ENCODE results near the gene FAM89B.

DNA sequence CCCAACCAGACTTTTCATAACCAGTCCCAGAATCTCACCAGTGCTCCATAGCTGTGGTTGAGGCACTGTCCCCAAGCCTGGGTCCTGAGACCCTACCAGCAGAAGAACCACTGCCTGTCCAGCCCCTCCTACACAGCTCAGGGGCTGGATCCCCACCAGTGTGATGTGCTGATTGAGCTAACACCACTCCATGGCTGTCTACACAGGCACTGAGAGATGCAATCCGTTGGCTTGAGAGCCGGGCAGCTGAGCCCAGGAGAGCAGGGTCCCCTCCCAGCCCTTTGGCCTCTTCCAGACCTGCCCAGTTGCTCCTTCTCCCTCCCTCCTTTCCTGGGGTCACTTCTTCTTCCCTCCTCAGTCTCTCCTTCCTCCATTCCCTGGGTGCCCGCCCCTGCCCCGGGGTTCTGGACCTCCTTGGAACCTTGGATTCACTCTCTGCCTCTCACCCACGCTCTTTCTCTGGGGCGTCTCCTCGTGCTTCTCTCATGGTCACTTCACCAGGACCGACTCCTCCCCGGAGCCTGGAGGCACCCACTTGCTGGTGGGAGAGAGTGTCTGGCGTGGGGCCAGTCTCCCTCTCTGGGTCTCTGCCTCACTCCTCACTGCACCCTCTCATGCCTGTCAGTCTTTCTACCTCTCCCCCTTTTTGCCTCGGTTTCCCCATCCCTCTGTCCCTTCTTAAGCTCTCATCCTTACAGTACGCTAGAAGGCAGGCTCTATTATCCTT lies 48.2 kb upstream of the FAM89B start:
- TF ChIP-seq, protein P1, sequence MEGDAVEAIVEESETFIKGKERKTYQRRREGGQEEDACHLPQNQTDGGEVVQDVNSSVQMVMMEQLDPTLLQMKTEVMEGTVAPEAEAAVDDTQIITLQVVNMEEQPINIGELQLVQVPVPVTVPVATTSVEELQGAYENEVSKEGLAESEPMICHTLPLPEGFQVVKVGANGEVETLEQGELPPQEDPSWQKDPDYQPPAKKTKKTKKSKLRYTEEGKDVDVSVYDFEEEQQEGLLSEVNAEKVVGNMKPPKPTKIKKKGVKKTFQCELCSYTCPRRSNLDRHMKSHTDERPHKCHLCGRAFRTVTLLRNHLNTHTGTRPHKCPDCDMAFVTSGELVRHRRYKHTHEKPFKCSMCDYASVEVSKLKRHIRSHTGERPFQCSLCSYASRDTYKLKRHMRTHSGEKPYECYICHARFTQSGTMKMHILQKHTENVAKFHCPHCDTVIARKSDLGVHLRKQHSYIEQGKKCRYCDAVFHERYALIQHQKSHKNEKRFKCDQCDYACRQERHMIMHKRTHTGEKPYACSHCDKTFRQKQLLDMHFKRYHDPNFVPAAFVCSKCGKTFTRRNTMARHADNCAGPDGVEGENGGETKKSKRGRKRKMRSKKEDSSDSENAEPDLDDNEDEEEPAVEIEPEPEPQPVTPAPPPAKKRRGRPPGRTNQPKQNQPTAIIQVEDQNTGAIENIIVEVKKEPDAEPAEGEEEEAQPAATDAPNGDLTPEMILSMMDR (optimal IDR thresholded peaks at IDR 0.05 in 1 of 3, IDR thresholded peaks at IDR 0.05 in 1 of 3, conservative IDR thresholded peaks at IDR 0.05 in 1 of 3; ENCODE audit: extremely low read depth in 1 of 3, insufficient read depth in 2 of 3, low read length in 3 of 3), result no peak
- no peak for TF ChIP-seq EZH2 (IDR thresholded peaks at IDR 0.05; ENCODE audit: low read length)

Measured in keratinocyte (primary cell).